ENCODE data around the gene MRPS21.

- TF ChIP-seq CTCF (conservative IDR thresholded peaks at IDR 0.05 in 1 of 2, IDR thresholded peaks at IDR 0.05 in 1 of 2; ENCODE audit: extremely low read depth in 1 of 2, insufficient read depth in 1 of 2, low read depth in 1 of 2, low read length in 2 of 2) (no peak), EZH2 (IDR thresholded peaks at IDR 0.05; ENCODE audit: borderline replicate concordance, low read length) (no peak)
Observed at GRCh38 chr1:150273311-150273710, 20.4 kb upstream of the MRPS21 start.

Data from mammary epithelial cell (primary cell).